ENCODE measurements around the gene JARID2. TPM values are rescaled to one million over a fixed set of nuclear protein-coding genes. Genes with fewer than 3 reads are reported as not detected.

Gene JARID2
- total RNA-seq, 1 experiment from 2014 or later, result 23.6 TPM

GRCh38 chr6:15356937-15357336 is 111.1 kb downstream of the JARID2 start:
- Histone ChIP-seq H3K36me3 (ENCODE audit: control insufficient read depth in 1 of 2, insufficient read depth in 2 of 2, low read length in 2 of 2) (no peaks in the 10 kb centered on the region), H3K9me3 (ENCODE audit: control insufficient read depth in 1 of 2, insufficient read depth in 1 of 2, low read depth in 1 of 2, low read length in 2 of 2) (no peaks in the 10 kb centered on the region), H3K4me3 (replicated peaks in 1 of 2; ENCODE audit: low read depth in 1 of 2, low read length in 2 of 2) (no peak overlapping the region), H3K9me2 (ENCODE audit: insufficient read depth) (no peaks in the 10 kb centered on the region), H3K4me1 (ENCODE audit: control insufficient read depth in 1 of 2, insufficient read depth in 2 of 2, low read length in 2 of 2) (peaks cover 0 to 16% of the 10 kb centered on the region in 2 experiments; a peak in 1 of 4 replicates), H3K4me2 (ENCODE audit: low read length) (no peak overlapping the region), H3K79me2 (ENCODE audit: insufficient read depth, low read length) (peaks cover 86% of the 10 kb centered on the region), H2AFZ (ENCODE audit: low read depth, low read length, poor library complexity, severe bottlenecking) (no peak overlapping the region), H4K20me1 (ENCODE audit: insufficient read depth) (no peaks in the 10 kb centered on the region), H3K27me3 (ENCODE audit: insufficient read depth, low read length) (no peaks in the 10 kb centered on the region), H3K27ac (ENCODE audit: low read depth, low read length) (no peak overlapping the region), H3K9ac (ENCODE audit: low read length) (no peak overlapping the region)
- ChIA-PET CTCF (no interaction called here), POLR2A (no interaction called here), RAD21 (ENCODE audit: low non-redundant PET in 1 of 2, low total read pairs in 2 of 2, uncharacterized antibody in 2 of 2, unreplicated experiment in 2 of 2) (no interaction called here)
- TF ChIP-seq EGR1 (IDR thresholded peaks at IDR 0.05; ENCODE audit: low read depth) (no peak), CTCF (IDR thresholded peaks at IDR 0.05 in 2 of 3, conservative IDR thresholded peaks at IDR 0.05 in 1 of 3; ENCODE audit: borderline replicate concordance in 1 of 3, insufficient read depth in 1 of 3, low read depth in 2 of 3, low read length in 2 of 3) (no peak), SRF (IDR thresholded peaks at IDR 0.05; ENCODE audit: low read depth) (no peak), TCF7L2 (IDR thresholded peaks at IDR 0.05; ENCODE audit: borderline replicate concordance, extremely low read depth, insufficient read depth, insufficient read length) (no peak)
- ATAC-seq, result no peak
- no TSS peak for BruUV-seq (replicated peaks)
- intact Hi-C loops (cut with micrococcal nuclease), result no loop called here
- no peak for DNase-seq (ENCODE audit: low read depth, low spot score)

- Histone ChIP-seq H2AFZ (ENCODE audit: low read depth, low read length, poor library complexity, severe bottlenecking) (no peak overlapping the region), H3K79me2 (ENCODE audit: insufficient read depth, low read length) (peaks cover 87% of the 10 kb centered on the region), H3K4me2 (ENCODE audit: low read length) (no peak overlapping the region), H3K4me3 (replicated peaks in 1 of 2; ENCODE audit: low read depth in 1 of 2, low read length in 2 of 2) (no peak overlapping the region), H3K9me2 (ENCODE audit: insufficient read depth) (no peaks in the 10 kb centered on the region), H3K9me3 (ENCODE audit: control insufficient read depth in 1 of 2, insufficient read depth in 1 of 2, low read depth in 1 of 2, low read length in 2 of 2) (no peaks in the 10 kb centered on the region), H3K27ac (ENCODE audit: low read depth, low read length) (no peak overlapping the region), H3K9ac (ENCODE audit: low read length) (no peak overlapping the region), H4K20me1 (ENCODE audit: insufficient read depth) (no peaks in the 10 kb centered on the region), H3K27me3 (ENCODE audit: insufficient read depth, low read length) (no peaks in the 10 kb centered on the region), H3K36me3 (ENCODE audit: control insufficient read depth in 1 of 2, insufficient read depth in 2 of 2, low read length in 2 of 2) (no peaks in the 10 kb centered on the region), H3K4me1 (ENCODE audit: control insufficient read depth in 1 of 2, insufficient read depth in 2 of 2, low read length in 2 of 2) (peaks cover 0 to 16% of the 10 kb centered on the region in 2 experiments; a peak in 1 of 4 replicates)
- no peak for DNase-seq (ENCODE audit: low read depth, low spot score)
- ChIA-PET CTCF (no interaction called here), POLR2A (no interaction called here), RAD21 (ENCODE audit: low non-redundant PET in 1 of 2, low total read pairs in 2 of 2, uncharacterized antibody in 2 of 2, unreplicated experiment in 2 of 2) (no interaction called here)
- no TSS peak for BruUV-seq (replicated peaks)
- no peak for TF ChIP-seq RAD21 (IDR thresholded peaks at IDR 0.05; ENCODE audit: low read depth)
- intact Hi-C loops (cut with micrococcal nuclease), result no loop called here
- ATAC-seq, result no peak
Measured at GRCh38 chr6:15357782-15358181, 111.9 kb downstream of the JARID2 start.
